MCF 10A (cell line): ENCODE data around the gene PTGFRN. TPM values are rescaled to one million over a fixed set of nuclear protein-coding genes. Genes with fewer than 3 reads are reported as not detected.

Source experiments
- BruUV-seq: library from RNA; stranded (reverse); fragments of 400-500 nt; replicated peaks from 2 replicates; lab custom pipeline; 2021; lab: Mats Ljungman, UMichigan
- CTCF ChIA-PET: fragments of 300-600 bp; sonication (Branson Sonifier 250); formaldehyde crosslinking; extraction: SDS; loops from one replicate; lab custom pipeline; 2021; ENCODE audit warnings: antibody characterized with exemption, inconsistent platforms; lab: Yijun Ruan, JAX
- POLR2A ChIA-PET: fragments of 300-600, 350-650 bp; sonication (Branson Sonifier 250); formaldehyde crosslinking; extraction: SDS; loops from one replicate; lab custom pipeline; 2020; ENCODE audit warnings: antibody characterized with exemption, inconsistent platforms; lab: Yijun Ruan, JAX
- DNase-seq: peaks from one replicate; pipeline ENCODE4 v3.0.0-alpha.2; 2018; ENCODE audit not compliant: unreplicated experiment
- H3K27ac Mint-ChIP-seq: one replicate; pipeline ENCODE4 v1.8.0; 2022; ENCODE audit warnings: mild to moderate bottlenecking, low read depth, mixed read lengths; ENCODE audit not compliant: unreplicated experiment
- H3K27me3 Mint-ChIP-seq: one replicate; pipeline ENCODE4 v1.8.0; 2022; ENCODE audit warnings: mixed read lengths; ENCODE audit not compliant: insufficient read depth, unreplicated experiment
- H3K36me3 Mint-ChIP-seq: one replicate; pipeline ENCODE4 v1.8.0; 2022; ENCODE audit warnings: mild to moderate bottlenecking, moderate library complexity, mixed read lengths; ENCODE audit not compliant: insufficient read depth, unreplicated experiment
- H3K4me1 Mint-ChIP-seq: one replicate; pipeline ENCODE4 v1.8.0; 2022; ENCODE audit warnings: mixed read lengths; ENCODE audit not compliant: insufficient read depth, unreplicated experiment
- H3K4me3 Mint-ChIP-seq: one replicate; pipeline ENCODE4 v1.8.0; 2022; ENCODE audit warnings: mild to moderate bottlenecking, moderate library complexity, mixed read lengths; ENCODE audit not compliant: unreplicated experiment
- H3K9me3 Mint-ChIP-seq: one replicate; pipeline ENCODE4 v1.8.0; 2022; ENCODE audit warnings: mixed read lengths; ENCODE audit not compliant: unreplicated experiment
- intact Hi-C: fragments of 100-400 bp; cut with micrococcal nuclease; formaldehyde crosslinking; loops from 2 replicates; pipeline ENCODE4 v1.14.1; 2022
- total RNA-seq: library from RNA; stranded (reverse); gene quantifications from 2 replicates; pipeline ENCODE4 v1.2.3, GENCODE V29; 2022
- TF ChIP-seq, protein P1 (sequence below): fragments of 200-600 bp; IDR thresholded peaks from one replicate; pipeline ENCODE4 v1.8.0; 2022; ENCODE audit warnings: antibody characterized with exemption, mild to moderate bottlenecking; ENCODE audit not compliant: unreplicated experiment

PTGFRN gene
- total RNA-seq, 1 experiment from 2014 or later = 45.2 TPM

- Mint-ChIP-seq H3K27me3 (no peaks in the 10 kb centered on the region), H3K36me3 (peaks cover 24% of the 10 kb centered on the region), H3K4me1 (peaks cover 26% of the 10 kb centered on the region), H3K27ac (no peak overlapping the region), H3K9me3 (no peaks in the 10 kb centered on the region), H3K4me3 (no peak overlapping the region)
- TF ChIP-seq, protein P1, sequence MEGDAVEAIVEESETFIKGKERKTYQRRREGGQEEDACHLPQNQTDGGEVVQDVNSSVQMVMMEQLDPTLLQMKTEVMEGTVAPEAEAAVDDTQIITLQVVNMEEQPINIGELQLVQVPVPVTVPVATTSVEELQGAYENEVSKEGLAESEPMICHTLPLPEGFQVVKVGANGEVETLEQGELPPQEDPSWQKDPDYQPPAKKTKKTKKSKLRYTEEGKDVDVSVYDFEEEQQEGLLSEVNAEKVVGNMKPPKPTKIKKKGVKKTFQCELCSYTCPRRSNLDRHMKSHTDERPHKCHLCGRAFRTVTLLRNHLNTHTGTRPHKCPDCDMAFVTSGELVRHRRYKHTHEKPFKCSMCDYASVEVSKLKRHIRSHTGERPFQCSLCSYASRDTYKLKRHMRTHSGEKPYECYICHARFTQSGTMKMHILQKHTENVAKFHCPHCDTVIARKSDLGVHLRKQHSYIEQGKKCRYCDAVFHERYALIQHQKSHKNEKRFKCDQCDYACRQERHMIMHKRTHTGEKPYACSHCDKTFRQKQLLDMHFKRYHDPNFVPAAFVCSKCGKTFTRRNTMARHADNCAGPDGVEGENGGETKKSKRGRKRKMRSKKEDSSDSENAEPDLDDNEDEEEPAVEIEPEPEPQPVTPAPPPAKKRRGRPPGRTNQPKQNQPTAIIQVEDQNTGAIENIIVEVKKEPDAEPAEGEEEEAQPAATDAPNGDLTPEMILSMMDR = no peak
- no peak for DNase-seq
- CTCF ChIA-PET = no interaction called here
- intact Hi-C loops = no loop called here
- POLR2A ChIA-PET = interaction anchor here (1.1 kb wide), 1 partner anchor 13 kb away, joined by 3 read pairs; no protein-coding TSS in a partner anchor
- BruUV-seq = no TSS peak
Measured at GRCh38 chr1:116986421-116987255, 76.9 kb downstream of the PTGFRN start.

DNA sequence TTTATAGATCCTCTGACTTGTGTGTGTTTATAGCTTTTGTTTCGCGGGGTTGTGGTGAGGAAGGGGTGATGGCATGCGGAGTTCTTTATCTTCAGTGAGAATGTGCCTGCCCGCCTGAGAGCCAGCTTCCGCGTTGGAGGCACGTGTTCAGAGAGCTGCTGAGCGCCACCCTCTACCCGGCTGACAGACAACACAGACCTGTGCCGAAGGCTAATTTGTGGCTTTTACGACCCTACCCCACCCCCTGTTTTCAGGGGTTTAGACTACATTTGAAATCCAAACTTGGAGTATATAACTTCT, 77.5 kb downstream of the PTGFRN start:
- TSS peak; percentile 45 for BruUV-seq
- Mint-ChIP-seq H3K27ac (no peak overlapping the region), H3K36me3 (peaks cover 21% of the 10 kb centered on the region), H3K27me3 (no peaks in the 10 kb centered on the region), H3K9me3 (no peaks in the 10 kb centered on the region), H3K4me1 (peaks cover 30% of the 10 kb centered on the region), H3K4me3 (no peak overlapping the region)
- ChIA-PET CTCF (interaction anchor here (0.6 kb wide), 1 partner anchor 70 kb away, joined by 3 read pairs; no protein-coding TSS in a partner anchor), POLR2A (interaction anchor here (2.3 kb wide), 1 partner anchor 105 kb away, joined by 5 read pairs; no protein-coding TSS in a partner anchor)
- no peak for DNase-seq
- intact Hi-C loops = no loop called here
- TF ChIP-seq, protein P1 = no peak

- intact Hi-C loops = no loop called here
- Mint-ChIP-seq H3K9me3 (no peaks in the 10 kb centered on the region), H3K4me1 (peaks cover 30% of the 10 kb centered on the region), H3K36me3 (peaks cover 21% of the 10 kb centered on the region), H3K4me3 (no peak overlapping the region), H3K27me3 (no peaks in the 10 kb centered on the region), H3K27ac (no peak overlapping the region)
- ChIA-PET CTCF (interaction anchor here (0.7 kb wide), 1 partner anchor 17 kb away, joined by 3 read pairs; no protein-coding TSS in a partner anchor), POLR2A (interaction anchor here (2.3 kb wide), 1 partner anchor 106 kb away, joined by 5 read pairs; no protein-coding TSS in a partner anchor)
- no TSS peak for BruUV-seq
- DNase-seq = peak; percentile 54
- TF ChIP-seq, protein P1 = no peak
Measured at GRCh38 chr1:116988248-116988647, 78.5 kb downstream of the PTGFRN start.

DNA sequence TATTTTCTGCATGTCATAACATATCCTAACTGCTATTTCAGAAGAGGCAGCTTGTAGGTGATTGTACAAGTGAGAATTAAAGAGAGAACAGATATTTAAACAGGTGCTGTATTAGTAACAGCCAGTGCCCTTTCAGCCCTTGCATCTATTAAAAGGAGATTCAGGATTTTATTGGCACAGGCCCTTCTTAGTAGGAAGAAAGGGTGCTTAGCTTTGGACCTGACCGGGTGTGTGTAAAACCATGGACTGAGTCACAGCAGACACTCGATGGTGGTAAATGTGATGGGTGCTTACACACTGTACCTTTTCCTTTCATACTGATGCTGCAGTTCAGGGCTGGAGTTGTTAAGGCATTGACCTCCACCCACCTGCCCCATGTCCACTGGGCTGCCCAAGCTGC, 79.2 kb downstream of the PTGFRN start:
- H3K4me3 Mint-ChIP-seq = no peak overlapping the region
- DNase-seq = peak; percentile 40
- peaks cover 21% of the 10 kb centered on the region for H3K36me3 Mint-ChIP-seq
- peaks cover 30% of the 10 kb centered on the region for H3K4me1 Mint-ChIP-seq
- intact Hi-C loops = no loop called here
- ChIA-PET CTCF (interaction anchor here (0.7 to 0.8 kb wide), 4 partner anchors 18 to 251 kb away, joined by 3 to 4 read pairs (median 3); no protein-coding TSS in a partner anchor), POLR2A (interaction anchor here (2.3 kb wide), 1 partner anchor 107 kb away, joined by 5 read pairs; no protein-coding TSS in a partner anchor)
- no TSS peak for BruUV-seq
- TF ChIP-seq, protein P1 = no peak
- no peaks in the 10 kb centered on the region for H3K9me3 Mint-ChIP-seq
- H3K27ac Mint-ChIP-seq = no peak overlapping the region
- H3K27me3 Mint-ChIP-seq = no peaks in the 10 kb centered on the region
